Measurements from ENCODE around the gene EGLN3. TPM values are rescaled to one million over a fixed set of nuclear protein-coding genes. Genes with fewer than 3 reads are reported as not detected.

The EGLN3 gene
- polyA plus RNA-seq, 4 donors: 13.1 to 40.5 (median 25.5) TPM

- WGBS, 3 donors: 95 to 97% (median 96%) methylated on average over 8 of the region's 8 CpGs
- no peaks in the 10 kb centered on the region for H3K27me3 ChIP-seq (ENCODE audit: control insufficient read depth in 3 of 3, insufficient read depth in 3 of 3, low read length in 3 of 3)
- DNase-seq (no peak), FAIRE-seq (no peak)
- no peak overlapping the region for H3K4me3 ChIP-seq (ENCODE audit: low read depth in 1 of 3, low read length in 3 of 3)
- H3K27ac ChIP-seq (ENCODE audit: low read depth in 1 of 3, low read length in 2 of 3): no peak overlapping the region
- peaks cover 0 to 4% of the 10 kb centered on the region in 2 donors for H3K9me3 ChIP-seq (ENCODE audit: control insufficient read depth in 2 of 2, insufficient read depth in 1 of 2, low read depth in 1 of 2, low read length in 1 of 2)
- H3K36me3 ChIP-seq (ENCODE audit: control insufficient read depth in 3 of 3, insufficient read depth in 2 of 3, low read depth in 1 of 3, low read length in 3 of 3): no peaks in the 10 kb centered on the region
- H3K4me1 ChIP-seq (ENCODE audit: control insufficient read depth in 3 of 3, insufficient read depth in 2 of 3, low read depth in 1 of 3, low read length in 2 of 3): peaks cover 0 to 11% (median 6%) of the 10 kb centered on the region in 3 donors
These were observed 40.4 kb downstream of the EGLN3 start for GRCh38 chr14:33910435-33910834.

- Histone ChIP-seq H3K27me3 (ENCODE audit: control insufficient read depth in 3 of 3, insufficient read depth in 3 of 3, low read length in 3 of 3) (no peaks in the 10 kb centered on the region), H3K4me1 (ENCODE audit: control insufficient read depth in 3 of 3, insufficient read depth in 2 of 3, low read depth in 1 of 3, low read length in 2 of 3) (peaks cover 0 to 11% (median 6%) of the 10 kb centered on the region in 3 donors), H3K27ac (ENCODE audit: low read depth in 1 of 3, low read length in 2 of 3) (peak overlapping the region in 2 of 3 donors; percentile 31 to 41), H3K36me3 (ENCODE audit: control insufficient read depth in 3 of 3, insufficient read depth in 2 of 3, low read depth in 1 of 3, low read length in 3 of 3) (no peaks in the 10 kb centered on the region), H3K4me3 (ENCODE audit: low read depth in 1 of 3, low read length in 3 of 3) (no peak overlapping the region), H3K9me3 (ENCODE audit: control insufficient read depth in 2 of 2, insufficient read depth in 1 of 2, low read depth in 1 of 2, low read length in 1 of 2) (peaks cover 0 to 4% of the 10 kb centered on the region in 2 donors)
- DNase-seq (peak; percentile 68 to 88), FAIRE-seq (no peak)
- 41 to 60% (median 56%) methylated on average over 6 of the region's 6 CpGs for WGBS, 3 donors
These were observed 41.3 kb downstream of the EGLN3 start for GRCh38 chr14:33909380-33910084.

DNA sequence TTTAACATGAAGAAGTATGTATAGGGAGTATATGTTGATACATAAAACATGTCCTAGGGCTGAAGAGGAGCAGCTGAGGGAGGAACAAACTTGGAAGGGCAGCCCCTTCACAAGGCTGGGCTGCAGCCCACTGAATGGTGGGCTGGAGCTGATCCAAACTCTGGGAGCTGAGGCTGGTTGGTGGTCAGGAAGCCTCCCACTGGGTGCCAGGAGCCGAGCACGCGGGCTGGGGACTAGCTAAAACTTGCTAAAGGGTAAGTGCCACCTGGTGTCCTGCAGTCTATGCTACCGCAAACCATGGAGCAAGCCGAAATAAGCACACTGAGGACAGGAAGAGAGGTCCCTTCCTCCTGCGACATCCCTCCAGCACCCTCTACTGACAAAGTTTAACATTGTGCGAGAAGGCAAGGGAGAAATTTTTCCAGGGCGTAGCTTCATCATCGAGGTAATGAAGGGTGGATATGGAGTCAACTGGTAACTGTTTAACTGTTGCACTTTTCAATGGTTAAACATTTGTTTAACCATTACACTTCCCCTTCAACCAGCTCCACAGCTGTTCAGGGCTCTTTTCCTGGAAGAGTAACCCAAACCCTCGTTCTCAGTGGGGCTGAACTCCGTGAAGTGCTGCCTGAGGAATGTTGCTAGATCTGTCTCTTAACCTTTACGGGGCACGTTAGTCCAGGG is 42.2 kb downstream of the EGLN3 start:
- no peaks in the 10 kb centered on the region for H3K36me3 ChIP-seq (ENCODE audit: control insufficient read depth in 3 of 3, insufficient read depth in 2 of 3, low read depth in 1 of 3, low read length in 3 of 3)
- FAIRE-seq: no peak
- no peak overlapping the region for H3K4me3 ChIP-seq (ENCODE audit: low read depth in 1 of 3, low read length in 3 of 3)
- H3K9me3 ChIP-seq (ENCODE audit: control insufficient read depth in 2 of 2, insufficient read depth in 1 of 2, low read depth in 1 of 2, low read length in 1 of 2): peaks cover 0 to 4% of the 10 kb centered on the region in 2 donors
- peaks cover 0 to 11% (median 6%) of the 10 kb centered on the region in 3 donors for H3K4me1 ChIP-seq (ENCODE audit: control insufficient read depth in 3 of 3, insufficient read depth in 2 of 3, low read depth in 1 of 3, low read length in 2 of 3)
- WGBS, 3 donors: 79 to 87% (median 84%) methylated on average over 13 of the region's 13 CpGs
- no peaks in the 10 kb centered on the region for H3K27me3 ChIP-seq (ENCODE audit: control insufficient read depth in 3 of 3, insufficient read depth in 3 of 3, low read length in 3 of 3)
- peak overlapping the region in 2 of 3 donors; percentile 31 to 44 for H3K27ac ChIP-seq (ENCODE audit: low read depth in 1 of 3, low read length in 2 of 3)
- DNase-seq: peak; percentile 35 to 49

- H3K36me3 ChIP-seq (ENCODE audit: control insufficient read depth in 3 of 3, insufficient read depth in 2 of 3, low read depth in 1 of 3, low read length in 3 of 3): no peaks in the 10 kb centered on the region
- whole genome bisulfite sequencing, 3 donors: 64 to 75% (median 68%) methylated on average over 2 of the region's 2 CpGs
- H3K4me1 ChIP-seq (ENCODE audit: control insufficient read depth in 3 of 3, insufficient read depth in 2 of 3, low read depth in 1 of 3, low read length in 2 of 3): peaks cover 0 to 11% (median 6%) of the 10 kb centered on the region in 3 donors
- H3K27me3 ChIP-seq (ENCODE audit: control insufficient read depth in 3 of 3, insufficient read depth in 3 of 3, low read length in 3 of 3): no peaks in the 10 kb centered on the region
- H3K9me3 ChIP-seq (ENCODE audit: control insufficient read depth in 2 of 2, insufficient read depth in 1 of 2, low read depth in 1 of 2, low read length in 1 of 2): peaks cover 0 to 10% of the 10 kb centered on the region in 2 donors
- FAIRE-seq (peak; percentile 80), DNase-seq (no peak)
- no peak overlapping the region for H3K4me3 ChIP-seq (ENCODE audit: low read depth in 1 of 3, low read length in 3 of 3)
- H3K27ac ChIP-seq (ENCODE audit: low read depth in 1 of 3, low read length in 2 of 3): no peak overlapping the region
These were observed 43.9 kb downstream of the EGLN3 start for GRCh38 chr14:33906968-33907367.

- Histone ChIP-seq H3K27ac (ENCODE audit: low read depth in 1 of 3, low read length in 2 of 3) (no peak overlapping the region), H3K27me3 (ENCODE audit: control insufficient read depth in 3 of 3, insufficient read depth in 3 of 3, low read length in 3 of 3) (no peaks in the 10 kb centered on the region), H3K4me3 (ENCODE audit: low read depth in 1 of 3, low read length in 3 of 3) (no peak overlapping the region), H3K9me3 (ENCODE audit: control insufficient read depth in 2 of 2, insufficient read depth in 1 of 2, low read depth in 1 of 2, low read length in 1 of 2) (peaks cover 0 to 18% of the 10 kb centered on the region in 2 donors), H3K36me3 (ENCODE audit: control insufficient read depth in 3 of 3, insufficient read depth in 2 of 3, low read depth in 1 of 3, low read length in 3 of 3) (no peaks in the 10 kb centered on the region), H3K4me1 (ENCODE audit: control insufficient read depth in 3 of 3, insufficient read depth in 2 of 3, low read depth in 1 of 3, low read length in 2 of 3) (peaks cover 0 to 12% (median 3%) of the 10 kb centered on the region in 3 donors)
- 89 to 96% (median 96%) methylated on average over 5 of the region's 5 CpGs for WGBS, 3 donors
- FAIRE-seq: no peak
- no peak for DNase-seq
These were observed 46.3 kb downstream of the EGLN3 start for GRCh38 chr14:33904609-33905008.

DNA sequence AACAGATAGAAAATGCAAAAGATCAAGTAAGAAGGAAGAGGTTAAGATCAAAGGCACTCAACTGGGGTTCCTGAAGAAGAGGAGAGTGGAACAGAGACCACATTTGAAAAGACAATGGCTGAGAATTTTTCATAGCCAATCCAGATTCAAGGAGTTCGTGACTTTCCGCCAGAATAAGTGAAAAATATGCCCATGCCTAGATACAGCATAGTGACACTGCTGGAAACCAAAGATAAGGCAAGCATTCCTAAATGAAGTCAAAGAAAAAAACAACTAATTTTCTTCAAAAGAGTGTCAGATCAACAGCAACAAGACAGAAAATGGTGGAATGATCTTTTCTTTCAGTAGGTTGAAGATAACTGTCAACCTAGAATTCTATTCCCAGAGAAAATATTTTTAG is 47.5 kb downstream of the EGLN3 start:
- Histone ChIP-seq H3K27me3 (ENCODE audit: control insufficient read depth in 3 of 3, insufficient read depth in 3 of 3, low read length in 3 of 3) (no peaks in the 10 kb centered on the region), H3K4me3 (ENCODE audit: low read depth in 1 of 3, low read length in 3 of 3) (no peak overlapping the region), H3K9me3 (ENCODE audit: control insufficient read depth in 2 of 2, insufficient read depth in 1 of 2, low read depth in 1 of 2, low read length in 1 of 2) (peaks cover 0 to 14% of the 10 kb centered on the region in 2 donors), H3K36me3 (ENCODE audit: control insufficient read depth in 3 of 3, insufficient read depth in 2 of 3, low read depth in 1 of 3, low read length in 3 of 3) (no peaks in the 10 kb centered on the region), H3K27ac (ENCODE audit: low read depth in 1 of 3, low read length in 2 of 3) (no peak overlapping the region), H3K4me1 (ENCODE audit: control insufficient read depth in 3 of 3, insufficient read depth in 2 of 3, low read depth in 1 of 3, low read length in 2 of 3) (peaks cover 0 to 9% (median 0%) of the 10 kb centered on the region in 3 donors)
- FAIRE-seq (no peak), DNase-seq (no peak)
- WGBS, 3 donors: 87 to 93% (median 91%) methylated on average over 2 of the region's 2 CpGs

GRCh38 chr14:33902363-33902762 is 48.5 kb downstream of the EGLN3 start:
- no peak for FAIRE-seq
- DNase-seq: no peak
- 91 to 95% (median 94%) methylated on average over 6 of the region's 6 CpGs for WGBS, 3 donors

GRCh38 chr14:33901426-33902155 is 49.3 kb downstream of the EGLN3 start:
- no peaks in the 10 kb centered on the region for H3K27me3 ChIP-seq (ENCODE audit: control insufficient read depth in 3 of 3, insufficient read depth in 3 of 3, low read length in 3 of 3)
- H3K4me3 ChIP-seq (ENCODE audit: low read depth in 1 of 3, low read length in 3 of 3): no peak overlapping the region
- H3K9me3 ChIP-seq (ENCODE audit: control insufficient read depth in 2 of 2, insufficient read depth in 1 of 2, low read depth in 1 of 2, low read length in 1 of 2): peaks cover 0 to 14% of the 10 kb centered on the region in 2 donors
- H3K27ac ChIP-seq (ENCODE audit: low read depth in 1 of 3, low read length in 2 of 3): no peak overlapping the region
- FAIRE-seq (no peak), DNase-seq (peak in 1 of 2 donors; percentile 57)
- H3K36me3 ChIP-seq (ENCODE audit: control insufficient read depth in 3 of 3, insufficient read depth in 2 of 3, low read depth in 1 of 3, low read length in 3 of 3): no peaks in the 10 kb centered on the region
- peaks cover 0 to 12% (median 0%) of the 10 kb centered on the region in 3 donors for H3K4me1 ChIP-seq (ENCODE audit: control insufficient read depth in 3 of 3, insufficient read depth in 2 of 3, low read depth in 1 of 3, low read length in 2 of 3)

More at GRCh38 chr14:33902363-33902762, 48.5 kb downstream of the EGLN3 start:
- Histone ChIP-seq H3K27ac (ENCODE audit: low read depth in 1 of 3, low read length in 2 of 3) (no peak overlapping the region), H3K27me3 (ENCODE audit: control insufficient read depth in 3 of 3, insufficient read depth in 3 of 3, low read length in 3 of 3) (no peaks in the 10 kb centered on the region), H3K36me3 (ENCODE audit: control insufficient read depth in 3 of 3, insufficient read depth in 2 of 3, low read depth in 1 of 3, low read length in 3 of 3) (no peaks in the 10 kb centered on the region), H3K9me3 (ENCODE audit: control insufficient read depth in 2 of 2, insufficient read depth in 1 of 2, low read depth in 1 of 2, low read length in 1 of 2) (peaks cover 0 to 14% of the 10 kb centered on the region in 2 donors), H3K4me3 (ENCODE audit: low read depth in 1 of 3, low read length in 3 of 3) (no peak overlapping the region), H3K4me1 (ENCODE audit: control insufficient read depth in 3 of 3, insufficient read depth in 2 of 3, low read depth in 1 of 3, low read length in 2 of 3) (peaks cover 0 to 11% (median 0%) of the 10 kb centered on the region in 3 donors)

Data from small intestine (tissue), 7 donors.